HG02970 (cell line): ENCODE data around the gene OR52E2.
"Not testable (repeated sequence)": the region's sequence is repeated elsewhere in the genome, so short reads cannot be mapped to it uniquely, and the experiment has no call there.

ENCODE experiments used
- ATAC-seq: cut with Tn5 transposase; IDR thresholded peaks from one replicate; pipeline ENCODE4 v1.9.1; 2021; ENCODE audit warnings: mild to moderate bottlenecking, moderate library complexity, moderate number of reproducible peaks; ENCODE audit not compliant: unreplicated experiment, low FRiP score

The OR52E2 gene

DNA sequence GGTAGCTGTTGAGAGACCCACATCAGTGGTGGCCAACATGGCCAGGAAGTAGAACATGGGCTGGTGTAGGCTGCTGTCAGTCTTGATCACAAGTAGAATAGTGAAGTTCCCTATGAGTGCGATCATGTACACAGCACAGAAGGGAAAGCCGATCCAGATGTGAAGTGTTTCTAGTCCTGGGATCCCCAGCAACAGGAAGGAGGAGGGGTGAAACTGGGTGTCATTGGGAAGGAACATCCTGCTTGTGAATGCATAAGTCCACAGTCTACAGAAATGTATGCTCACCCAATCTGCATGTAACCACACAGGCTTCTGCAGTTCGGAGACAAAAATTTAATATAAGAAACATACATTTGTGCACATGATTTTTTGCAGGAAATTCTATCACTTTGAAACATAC is at the start of gene OR52E2:
Gene OR52E2 (minus strand): TSS at position 237 of the 400 bp plus-strand sequence. CDS start 0 bp downstream, at position 237.
- ATAC-seq: no peak

DNA sequence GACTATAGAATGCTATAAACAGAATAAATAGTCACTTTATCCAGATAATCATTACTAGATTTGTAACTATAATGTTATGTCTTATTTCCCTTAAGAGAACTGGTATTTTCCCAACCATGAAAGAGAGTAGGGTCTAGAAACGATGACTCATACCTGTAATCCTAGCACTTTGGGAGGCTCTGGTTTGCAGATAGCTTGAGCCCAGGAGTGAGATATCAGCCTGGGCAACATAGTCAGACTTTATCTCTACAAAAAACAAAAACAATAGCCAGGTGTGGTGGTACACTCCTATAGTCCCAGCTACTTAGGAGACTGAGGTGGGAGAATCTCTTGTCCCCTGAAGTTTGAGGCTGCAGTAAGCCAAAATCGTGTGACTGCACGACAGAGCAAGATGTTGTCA is 47.9 kb upstream of the OR52E2 start:
- no peak for ATAC-seq

DNA sequence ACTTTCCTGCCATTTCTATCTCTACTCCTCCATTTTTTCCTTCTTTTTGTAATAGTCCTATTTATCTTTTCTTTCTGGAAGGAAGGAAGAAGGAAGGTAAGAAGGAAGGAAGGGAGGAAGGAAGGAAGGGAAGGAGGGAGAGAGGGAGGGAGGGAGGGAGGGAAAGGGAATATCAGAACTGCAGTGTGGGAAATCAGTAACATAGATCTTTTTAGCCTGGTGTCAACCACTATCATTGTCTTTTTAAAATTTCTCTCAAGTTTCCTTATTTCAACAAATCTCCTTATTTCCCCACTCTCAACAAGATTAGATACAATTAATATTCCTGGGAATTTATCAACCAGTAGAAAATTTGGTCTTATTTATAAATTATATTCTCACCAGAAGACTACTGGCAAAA is 43.6 kb upstream of the OR52E2 start:
- ATAC-seq: no peak

DNA sequence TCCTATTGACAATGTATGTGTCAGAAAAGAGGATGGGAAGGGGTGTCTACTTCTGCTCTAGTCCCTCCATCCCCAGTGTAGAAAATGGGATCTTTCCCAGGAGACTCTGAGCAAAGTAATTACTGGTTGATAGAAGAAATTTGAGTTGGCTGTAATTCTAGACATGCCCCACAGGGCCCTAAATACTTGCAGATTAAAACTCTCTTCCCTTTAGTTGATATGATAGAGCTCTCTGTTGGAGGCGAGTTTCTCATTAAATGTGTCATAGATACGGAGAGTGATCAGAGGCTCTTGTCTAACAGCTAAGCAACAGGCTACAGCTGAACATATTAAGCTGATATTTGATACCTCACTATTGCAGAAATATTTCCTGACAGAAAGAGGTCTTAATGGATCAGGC is 42.8 kb upstream of the OR52E2 start:
- ATAC-seq: no peak

DNA sequence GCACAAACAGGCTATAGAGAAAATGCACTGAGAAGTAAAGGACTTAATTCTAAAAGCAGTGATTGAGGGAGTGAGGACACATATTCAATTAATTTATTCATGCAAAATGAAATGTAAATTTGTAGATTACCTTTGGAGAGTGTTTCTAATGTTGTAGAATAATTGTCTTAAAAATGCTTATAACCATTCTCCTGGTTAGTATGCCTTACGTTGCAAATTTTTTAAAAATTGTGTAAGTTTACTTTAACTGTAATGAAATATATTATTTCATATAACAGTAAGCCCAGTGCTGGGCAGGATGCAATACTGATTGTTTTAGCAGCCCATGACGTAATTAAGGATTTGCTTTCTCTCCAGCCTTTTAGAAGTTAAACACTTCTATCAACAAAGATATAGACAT is 36.6 kb upstream of the OR52E2 start:
- no peak for ATAC-seq

DNA sequence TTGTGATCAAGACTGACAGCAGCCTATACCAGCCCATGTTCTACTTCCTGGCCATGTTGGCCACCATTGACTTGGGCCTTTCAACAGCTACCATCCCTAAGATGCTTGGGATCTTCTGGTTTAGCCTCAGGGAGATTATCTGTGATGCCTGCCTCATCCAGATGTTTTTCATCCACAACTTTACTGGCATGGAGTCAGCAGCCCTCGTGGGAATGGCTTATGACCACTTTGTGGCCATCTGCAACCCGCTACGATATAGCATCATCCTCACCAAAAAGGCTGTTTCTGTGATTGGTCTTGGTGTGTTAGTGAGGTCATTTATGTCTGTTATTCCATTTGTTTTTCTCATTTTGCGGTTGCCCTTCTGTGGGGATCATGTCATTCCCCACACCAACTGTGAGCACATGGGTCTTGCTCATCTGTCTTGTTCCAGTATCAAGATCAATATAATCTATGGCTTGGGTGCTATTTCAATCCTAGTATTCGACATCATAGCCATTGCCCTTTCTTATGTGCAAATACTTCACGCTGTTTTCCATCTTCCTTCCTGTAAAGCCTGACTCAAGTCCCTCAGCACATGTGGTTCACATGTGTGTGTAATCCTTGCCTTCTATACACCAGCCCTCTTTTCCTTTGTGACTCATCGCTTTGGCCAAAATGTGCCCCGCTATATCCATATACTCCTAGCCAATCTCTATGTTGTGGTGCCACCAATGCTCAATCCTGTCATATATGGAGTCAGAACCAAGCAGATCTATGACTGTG is 33.6 kb upstream of the OR52E2 start:
- ATAC-seq: no peak

DNA sequence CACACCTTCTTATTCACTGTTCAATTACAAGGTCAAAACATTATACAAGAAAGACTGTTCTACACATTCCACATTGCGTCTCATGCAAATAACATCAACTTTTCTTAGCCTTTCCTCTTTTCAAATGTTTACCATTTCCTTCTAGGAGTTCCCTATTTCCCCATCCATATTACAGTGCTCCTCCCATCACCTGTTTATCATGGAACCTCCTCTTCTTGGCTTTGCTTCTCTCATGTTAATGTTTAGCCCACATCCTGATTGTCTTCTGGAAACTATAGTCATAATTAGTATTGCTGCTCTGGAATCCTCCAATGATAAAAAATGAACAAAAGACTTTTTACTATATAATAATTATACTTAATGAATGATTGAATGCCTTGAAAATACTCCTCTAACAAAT is 31.2 kb upstream of the OR52E2 start:
- ATAC-seq: no peak

DNA sequence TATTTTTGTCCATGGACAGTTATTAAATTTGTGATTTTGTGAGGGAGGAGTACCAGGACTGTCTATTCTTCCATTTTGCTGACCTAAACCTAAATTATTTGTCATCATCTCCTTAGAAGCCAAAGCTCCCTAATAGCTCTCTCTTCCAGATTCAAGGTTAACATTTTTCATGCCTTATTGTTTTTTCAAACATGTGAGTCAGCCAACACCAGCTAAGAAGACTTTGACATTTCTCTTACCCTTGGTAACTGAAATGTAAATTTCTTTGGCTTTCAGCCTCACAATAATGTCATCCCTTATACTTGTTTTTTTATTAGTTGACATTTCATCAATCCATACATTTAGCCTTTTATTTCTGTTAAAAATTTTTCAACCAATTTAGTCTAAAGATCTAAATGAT is 29.1 kb upstream of the OR52E2 start:
- no peak for ATAC-seq

DNA sequence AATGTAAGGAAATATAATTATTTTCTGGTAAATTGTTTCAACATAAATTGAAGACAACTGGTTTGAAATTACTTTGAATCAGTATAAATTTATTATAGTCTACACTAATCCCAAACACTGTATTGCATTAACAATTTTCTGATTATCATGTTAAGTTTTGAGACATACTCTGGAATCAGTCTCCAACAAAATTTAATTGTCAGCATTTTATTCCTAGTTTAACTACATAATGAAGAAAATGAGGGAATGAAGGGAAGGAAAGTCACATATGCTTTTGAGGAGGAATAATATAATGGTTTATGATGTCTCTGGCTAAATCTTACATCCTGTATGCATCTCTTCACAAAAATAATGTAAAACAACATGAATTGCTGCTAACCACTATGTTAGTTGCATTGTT is 24.2 kb upstream of the OR52E2 start:
- no peak for ATAC-seq

DNA sequence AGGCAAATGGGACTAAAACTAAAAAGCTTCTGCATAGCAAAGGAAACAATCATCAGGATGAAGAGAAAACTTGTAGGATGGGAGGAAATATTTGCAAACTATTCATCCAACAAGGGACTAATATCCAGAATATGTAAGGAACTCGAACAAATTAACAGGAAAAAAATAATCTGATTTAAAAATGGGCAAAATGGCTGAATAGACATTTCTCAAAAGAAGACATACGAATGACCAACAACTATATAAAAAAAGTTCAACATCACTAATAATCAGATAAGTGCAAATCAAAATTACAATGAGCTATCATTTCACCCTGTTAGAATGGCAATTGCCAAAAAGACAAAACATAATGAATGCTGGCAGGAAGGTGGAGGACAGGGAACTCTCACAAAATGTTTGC is 22.0 kb upstream of the OR52E2 start:
- no peak for ATAC-seq

DNA sequence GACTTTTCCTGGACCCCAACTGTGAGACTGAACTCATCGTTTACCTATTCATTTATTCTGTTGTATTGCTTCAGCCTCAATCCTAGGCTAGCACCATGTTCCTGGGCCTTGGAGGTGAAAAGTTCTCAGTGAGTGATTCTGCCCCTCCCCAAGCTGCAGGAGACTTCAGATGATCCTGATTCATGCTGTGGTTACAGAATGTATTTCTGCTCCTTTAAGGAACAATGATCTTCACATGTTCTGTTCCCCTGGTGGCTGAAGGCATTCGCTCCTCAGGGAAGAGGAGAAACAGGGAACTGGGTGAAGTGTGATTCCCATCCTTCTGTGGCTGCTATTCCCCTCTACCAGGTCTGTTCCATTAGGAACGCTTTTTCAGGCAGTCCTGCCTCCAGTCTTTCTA is 12.4 kb upstream of the OR52E2 start:
- ATAC-seq: no peak

DNA sequence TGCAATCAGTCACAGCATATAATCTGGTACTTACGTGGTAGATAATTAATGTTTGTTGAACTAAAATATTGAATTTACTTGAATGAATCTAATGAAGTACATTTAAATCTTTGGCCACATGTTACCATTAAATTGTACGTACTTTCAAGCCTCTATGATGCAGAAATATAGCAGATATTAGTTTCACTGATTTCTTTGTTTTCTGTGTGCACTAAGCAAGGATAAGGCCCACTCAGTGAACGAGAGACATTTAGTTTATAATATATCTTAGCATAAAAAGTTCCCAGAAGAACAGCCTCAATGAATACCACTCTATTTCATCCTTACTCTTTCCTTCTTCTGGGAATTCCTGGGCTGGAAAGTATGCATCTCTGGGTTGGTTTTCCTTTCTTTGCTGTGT is 9.8 kb upstream of the OR52E2 start, which contains the start of gene OR52E1:
Gene OR52E1 (plus strand): TSS at position 301 of the 400 bp plus-strand sequence.
- no peak for ATAC-seq

DNA sequence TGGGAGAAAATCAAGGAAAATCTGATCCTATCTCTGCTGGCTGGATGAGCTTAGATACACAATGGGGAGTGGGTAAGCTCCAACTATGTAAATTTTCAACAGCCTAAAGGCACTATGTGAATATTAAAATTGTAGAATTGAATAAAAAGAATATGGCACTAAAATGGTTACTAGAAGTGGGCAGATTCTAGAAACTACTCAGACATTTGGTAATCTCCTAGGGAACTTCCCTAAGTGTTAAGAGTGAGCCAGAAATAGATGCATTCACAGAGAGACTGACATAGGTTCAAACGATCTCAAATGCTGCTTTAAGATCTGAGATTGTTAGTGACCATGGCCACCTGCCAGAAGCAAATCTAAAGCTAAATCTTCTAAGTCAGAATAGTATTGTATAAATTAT is 5.6 kb upstream of the OR52E2 start:
- ATAC-seq: no peak

DNA sequence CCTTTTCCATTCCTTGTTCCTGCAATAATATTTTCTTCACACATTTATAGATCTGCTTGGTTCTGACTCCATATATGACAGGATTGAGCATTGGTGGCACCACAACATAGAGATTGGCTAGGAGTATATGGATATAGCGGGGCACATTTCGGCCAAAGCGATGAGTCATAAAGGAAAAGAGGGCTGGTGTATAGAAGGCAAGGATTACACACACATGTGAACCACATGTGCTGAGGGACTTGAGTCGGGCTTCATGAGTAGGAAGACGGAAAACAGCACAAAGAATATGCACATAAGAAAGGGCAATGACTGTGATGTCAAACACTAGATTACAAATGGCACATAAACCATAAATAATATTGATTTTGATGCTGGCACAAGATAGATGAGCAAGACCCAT is 748 bp downstream of the OR52E2 start:
- not testable (repeated sequence) for ATAC-seq

DNA sequence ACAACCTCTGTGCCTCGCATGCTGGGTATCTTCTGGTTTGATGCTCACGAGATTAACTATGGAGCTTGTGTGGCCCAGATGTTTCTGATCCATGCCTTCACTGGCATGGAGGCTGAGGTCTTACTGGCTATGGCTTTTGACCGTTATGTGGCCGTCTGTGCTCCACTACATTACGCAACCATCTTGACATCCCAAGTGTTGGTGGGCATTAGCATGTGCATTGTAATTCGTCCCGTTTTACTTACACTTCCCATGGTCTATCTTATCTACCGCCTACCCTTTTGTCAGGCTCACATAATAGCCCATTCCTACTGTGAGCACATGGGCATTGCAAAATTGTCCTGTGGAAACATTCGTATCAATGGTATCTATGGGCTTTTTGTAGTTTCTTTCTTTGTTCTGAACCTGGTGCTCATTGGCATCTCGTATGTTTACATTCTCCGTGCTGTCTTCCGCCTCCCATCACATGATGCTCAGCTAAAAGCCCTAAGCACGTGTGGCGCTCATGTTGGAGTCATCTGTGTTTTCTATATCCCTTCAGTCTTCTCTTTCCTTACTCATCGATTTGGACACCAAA is 12.6 kb downstream of the OR52E2 start:
- no peak for ATAC-seq

DNA sequence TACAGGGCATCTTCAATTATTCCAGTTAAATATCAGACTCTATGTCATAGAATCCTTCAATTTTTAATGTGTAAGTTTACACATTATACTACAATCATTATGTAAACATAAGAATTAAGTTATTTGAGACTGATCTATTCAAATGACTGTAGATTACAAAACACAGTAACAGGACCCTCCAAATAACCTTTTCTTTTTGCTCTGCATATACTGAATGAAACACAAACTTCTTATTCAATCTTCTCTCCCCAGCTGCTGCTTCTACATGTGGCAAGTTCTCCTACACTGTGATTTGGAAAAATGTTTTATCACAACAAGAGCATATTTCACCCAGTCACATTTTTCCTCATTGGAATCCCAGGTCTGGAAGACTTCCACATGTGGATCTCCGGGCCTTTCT is 13.2 kb downstream of the OR52E2 start, which contains the start of gene OR52J3:
Gene OR52J3 (plus strand): TSS at position 301 of the 400 bp plus-strand sequence. CDS start 0 bp downstream, at position 301.
- no peak for ATAC-seq

DNA sequence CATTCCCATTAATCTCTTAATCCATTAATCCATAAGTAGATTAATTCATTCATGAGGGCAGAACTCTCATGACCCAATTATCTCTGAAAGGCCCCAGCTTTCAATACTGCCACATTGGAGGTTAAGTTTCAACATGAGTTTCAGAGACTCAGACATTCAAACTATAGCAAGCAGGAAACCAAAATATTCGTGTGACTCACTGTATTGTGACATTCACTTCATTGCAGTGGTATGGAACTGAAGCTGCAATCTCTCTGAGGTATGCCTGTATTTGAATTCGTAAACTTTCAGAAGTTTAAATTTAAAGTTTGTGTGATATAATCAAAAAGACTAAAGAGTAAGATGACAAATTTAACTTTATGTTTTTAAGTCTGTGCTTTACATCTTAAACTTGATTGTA is 16.0 kb downstream of the OR52E2 start:
- no peak for ATAC-seq

DNA sequence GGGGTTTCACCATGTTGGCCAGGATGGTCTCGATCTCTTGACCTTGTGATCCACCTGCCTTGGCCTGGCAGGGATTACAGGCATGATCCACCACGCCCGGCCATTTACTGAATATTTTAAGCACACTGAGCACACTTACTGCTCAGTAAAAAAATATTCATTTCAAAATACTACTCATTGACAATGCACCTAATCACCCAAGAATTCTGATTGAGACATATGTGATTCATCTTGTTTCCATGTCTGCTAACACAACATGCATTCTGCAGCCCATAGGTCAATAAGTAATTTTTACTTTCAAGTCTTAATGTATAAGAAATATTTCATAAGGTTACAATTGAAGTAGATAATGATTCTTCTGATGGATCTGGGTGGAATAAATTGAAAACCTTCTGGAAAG is 17.3 kb downstream of the OR52E2 start:
- ATAC-seq: no peak

DNA sequence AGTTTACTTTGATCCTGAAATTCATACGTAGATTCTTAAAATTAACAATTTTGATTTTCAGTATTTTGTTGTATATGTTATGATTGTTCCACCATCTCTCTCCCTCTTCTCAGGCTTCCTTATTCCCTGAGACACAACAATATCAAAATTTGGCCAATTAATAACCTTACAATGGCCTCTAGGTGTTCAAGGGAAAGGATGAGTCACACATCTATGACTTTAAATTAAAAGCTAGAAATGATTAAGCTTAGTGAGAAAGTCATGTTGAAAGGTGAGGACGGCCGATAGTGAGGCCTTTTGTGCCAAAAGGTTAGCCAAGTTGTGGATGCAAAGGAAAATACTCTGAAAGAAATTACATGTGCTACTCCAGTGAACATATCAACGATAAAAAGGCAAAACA is 18.6 kb downstream of the OR52E2 start:
- ATAC-seq: no peak

DNA sequence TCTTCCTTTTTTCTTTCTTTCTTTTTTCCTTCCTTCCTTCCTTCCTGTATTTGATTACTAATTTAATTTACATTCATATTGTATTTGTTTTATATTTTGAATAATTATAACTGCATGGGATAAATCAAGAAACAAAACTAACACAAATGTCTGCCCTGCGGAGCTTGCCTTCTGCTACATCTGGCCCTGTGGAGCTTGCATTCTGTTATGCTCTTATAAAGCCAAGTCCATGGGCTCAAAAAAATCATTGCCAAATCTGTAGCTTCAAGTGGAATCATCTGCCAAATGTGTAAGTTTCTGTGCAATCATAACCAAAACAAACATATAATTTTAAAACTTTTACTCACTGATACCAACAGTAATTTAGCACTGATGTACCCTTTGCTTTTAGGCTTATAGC is 21.1 kb downstream of the OR52E2 start:
- no peak for ATAC-seq

DNA sequence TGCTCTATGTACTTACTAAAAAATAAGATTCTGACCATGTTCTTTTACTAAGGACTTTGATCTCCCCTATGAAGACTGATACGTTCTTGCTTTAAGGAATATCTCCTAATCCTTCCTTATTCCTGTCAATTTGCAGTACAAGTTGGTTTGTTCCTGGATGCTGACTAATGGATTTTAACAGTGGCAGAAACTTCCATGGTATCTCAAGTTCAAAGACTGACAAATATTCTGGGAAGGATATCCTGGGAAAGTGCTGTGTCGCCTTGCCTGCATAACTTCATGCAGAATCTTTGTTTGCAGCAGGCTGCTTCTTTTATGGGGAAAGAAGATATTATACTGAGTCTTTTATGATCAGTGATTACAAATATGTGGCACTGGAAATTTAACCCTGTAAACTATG is 21.5 kb downstream of the OR52E2 start:
- ATAC-seq: no peak

DNA sequence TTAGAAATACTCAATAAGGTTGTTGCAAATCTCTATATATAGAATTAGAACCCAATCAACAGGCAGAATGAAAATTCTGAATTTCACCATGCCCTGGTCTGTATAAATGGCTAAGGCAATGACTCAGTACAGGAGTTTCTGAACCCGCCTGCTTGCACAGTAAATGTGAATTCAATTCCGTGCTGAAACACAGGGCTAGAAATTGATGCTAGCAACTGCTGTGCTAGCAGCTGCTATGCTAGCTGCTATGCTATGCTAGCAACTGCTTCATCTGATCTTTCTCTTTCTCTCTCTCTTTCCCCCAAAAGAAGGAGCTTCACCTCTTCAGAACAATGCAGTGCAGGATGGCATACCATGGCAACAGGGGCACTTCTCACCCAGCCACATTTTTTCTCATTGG is 22.8 kb downstream of the OR52E2 start:
- no peak for ATAC-seq
